HAP-1 (cell line): ENCODE data around the gene PROZ.

Source experiments
- DNase-seq, 2 experiments: peaks; one replicate each; pipeline ENCODE4 v3.0.0-alpha.2; 2016 to 2020; ENCODE audit warnings: low spot score in 2 of 2
- H3K27me3 ChIP-seq: fragments of 250-450 bp; sonication (Bioruptor Pico); 2 replicates; pipeline ENCODE4 v1.5.1; 2020; ENCODE audit warnings: low read depth, mild to moderate bottlenecking, moderate library complexity
- H3K36me3 ChIP-seq: fragments of 250-450 bp; sonication (Bioruptor Pico); replicated peaks from 2 replicates; pipeline ENCODE4 v1.5.1; 2020; ENCODE audit warnings: mild to moderate bottlenecking
- H3K4me1 ChIP-seq: fragments of 250-450 bp; sonication (Bioruptor Pico); 2 replicates; pipeline ENCODE4 v1.5.1; 2020; ENCODE audit warnings: mild to moderate bottlenecking
- H3K4me3 ChIP-seq: fragments of 250-450 bp; sonication (Bioruptor Pico); 2 replicates; pipeline ENCODE4 v1.5.1; 2020; ENCODE audit warnings: mild to moderate bottlenecking, moderate library complexity
- H3K9me3 ChIP-seq: fragments of 250-450 bp; sonication (Bioruptor Pico); 2 replicates; pipeline ENCODE4 v1.5.1; 2020; ENCODE audit warnings: mild to moderate bottlenecking, moderate library complexity
- in situ Hi-C: fragments of 300-500 bp; cut with MboI; formaldehyde crosslinking; loops from 3 replicates; pipeline ENCODE4 v1.14.3; 2020; ENCODE audit warnings: low sequenced_read_pairs, inconsistent platforms, mixed read lengths

Gene PROZ

GRCh38 chr13:113209759-113210421 lies 51.4 kb downstream of the PROZ start:
- in situ Hi-C loops, result no loop called here
- peak overlapping the region; percentile 98 for H3K4me3 ChIP-seq
- no peaks in the 10 kb centered on the region for H3K27me3 ChIP-seq
- peak; percentile 61 to 68 for DNase-seq
- no peaks in the 10 kb centered on the region for H3K9me3 ChIP-seq
- peaks cover 39% of the 10 kb centered on the region for H3K36me3 ChIP-seq
- H3K4me1 ChIP-seq, result peaks cover 21% of the 10 kb centered on the region

GRCh38 chr13:113210833-113211232 lies 52.4 kb downstream of the PROZ start:
- H3K36me3 ChIP-seq, result peaks cover 29% of the 10 kb centered on the region
- in situ Hi-C loops, result no loop called here
- no peaks in the 10 kb centered on the region for H3K27me3 ChIP-seq
- DNase-seq, result no peak
- H3K4me3 ChIP-seq, result peak overlapping the region; percentile 98
- H3K9me3 ChIP-seq, result no peaks in the 10 kb centered on the region
- H3K4me1 ChIP-seq, result peaks cover 14% of the 10 kb centered on the region

GRCh38 chr13:113211774-113212173 lies 53.3 kb downstream of the PROZ start:
- no peak overlapping the region for H3K4me3 ChIP-seq
- no peaks in the 10 kb centered on the region for H3K9me3 ChIP-seq
- H3K27me3 ChIP-seq, result no peaks in the 10 kb centered on the region
- DNase-seq, result peak in 1 of 2 experiments; percentile 64
- H3K36me3 ChIP-seq, result peaks cover 20% of the 10 kb centered on the region
- peaks cover 18% of the 10 kb centered on the region for H3K4me1 ChIP-seq
- in situ Hi-C loops, result no loop called here

GRCh38 chr13:113216254-113217048 lies 58.0 kb downstream of the PROZ start:
- Histone ChIP-seq H3K36me3 (peaks cover 40% of the 10 kb centered on the region), H3K4me1 (peaks cover 16% of the 10 kb centered on the region), H3K4me3 (no peak overlapping the region), H3K9me3 (no peaks in the 10 kb centered on the region), H3K27me3 (no peaks in the 10 kb centered on the region)
- in situ Hi-C loops, result no loop called here
- DNase-seq, result peak; percentile 75 to 78

GRCh38 chr13:113218586-113218985 lies 60.1 kb downstream of the PROZ start:
- Histone ChIP-seq H3K36me3 (peaks cover 48% of the 10 kb centered on the region), H3K27me3 (no peaks in the 10 kb centered on the region), H3K9me3 (no peaks in the 10 kb centered on the region), H3K4me1 (peaks cover 14% of the 10 kb centered on the region), H3K4me3 (no peak overlapping the region)
- in situ Hi-C loops, result no loop called here
- DNase-seq, result no peak

GRCh38 chr13:113219256-113219940 lies 61.0 kb downstream of the PROZ start:
- peaks cover 14% of the 10 kb centered on the region for H3K4me1 ChIP-seq
- H3K9me3 ChIP-seq, result no peaks in the 10 kb centered on the region
- no peak overlapping the region for H3K4me3 ChIP-seq
- H3K27me3 ChIP-seq, result no peaks in the 10 kb centered on the region
- in situ Hi-C loops, result no loop called here
- H3K36me3 ChIP-seq, result peaks cover 54% of the 10 kb centered on the region
- DNase-seq, result no peak

- H3K4me3 ChIP-seq, result no peak overlapping the region
- in situ Hi-C loops, result no loop called here
- H3K4me1 ChIP-seq, result peaks cover 14% of the 10 kb centered on the region
- peaks cover 62% of the 10 kb centered on the region for H3K36me3 ChIP-seq
- no peaks in the 10 kb centered on the region for H3K9me3 ChIP-seq
- H3K27me3 ChIP-seq, result no peaks in the 10 kb centered on the region
- no peak for DNase-seq
Observed at GRCh38 chr13:113220141-113220598, 61.7 kb downstream of the PROZ start.

- H3K4me1 ChIP-seq, result peaks cover 14% of the 10 kb centered on the region
- no peaks in the 10 kb centered on the region for H3K9me3 ChIP-seq
- H3K27me3 ChIP-seq, result no peaks in the 10 kb centered on the region
- in situ Hi-C loops, result no loop called here
- DNase-seq, result peak in 1 of 2 experiments; percentile 27
- H3K4me3 ChIP-seq, result no peak overlapping the region
- H3K36me3 ChIP-seq, result peaks cover 69% of the 10 kb centered on the region
Observed at GRCh38 chr13:113220877-113221276, 62.4 kb downstream of the PROZ start.
